Natural killer cell treated with Interleukin-12 subunit alpha and Interleukin-12 subunit beta and Interleukin-15 and Interleukin-18, amount 100 ng/mL, for 72 hours (primary cell): ENCODE data around the gene RAB39A. TPM values are rescaled to one million over a fixed set of nuclear protein-coding genes. Genes with fewer than 3 reads are reported as not detected.

Source experiments
- total RNA-seq, 2 donors: library from RNA; stranded (reverse); gene quantifications; one replicate each; pipeline ENCODE4 v1.2.3, GENCODE V29; 2022

RAB39A gene
- total RNA-seq, 2 donors from 2014 or later: 0.19 to 0.53 TPM

Other genes with a start within 250 kb of the RAB39A start
- not detected for gene SLN, start 216.4 kb upstream of the RAB39A start, total RNA-seq
- 10 to 100 TPM; 15.0 to 18.3 TPM for gene SLC35F2, start 69.7 kb upstream of the RAB39A start, total RNA-seq
- gene CUL5, start 80.5 kb downstream of the RAB39A start, total RNA-seq: 10 to 100 TPM; 29.9 to 51.9 TPM
- gene ACAT1, start 193.1 kb downstream of the RAB39A start, total RNA-seq: 10 to 100 TPM; 32.9 to 69.1 TPM